Measurements from ENCODE around the gene RD3L.

RD3L gene

GRCh38 chr14:103904493-103905107, 37.7 kb downstream of the RD3L start:
- H3K4me3 ChIP-seq (ENCODE audit: low read depth, low read length) = no peak overlapping the region
- TF ChIP-seq MYC (IDR thresholded peaks at IDR 0.05; ENCODE audit: low read depth, low read length) (no peak), CTCF (IDR thresholded peaks at IDR 0.05; ENCODE audit: low read depth, low read length) (no peak), POLR2A (IDR thresholded peaks at IDR 0.05; ENCODE audit: extremely low read depth, insufficient read length) (no peak)
- TF ChIP-seq, protein P1, sequence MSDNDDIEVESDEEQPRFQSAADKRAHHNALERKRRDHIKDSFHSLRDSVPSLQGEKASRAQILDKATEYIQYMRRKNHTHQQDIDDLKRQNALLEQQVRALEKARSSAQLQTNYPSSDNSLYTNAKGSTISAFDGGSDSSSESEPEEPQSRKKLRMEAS (IDR thresholded peaks at IDR 0.05; ENCODE audit: low read depth, low read length) = no peak
- DNase-seq (ENCODE audit: low read depth) = no peak

GRCh38 chr14:103899833-103900232, 42.5 kb downstream of the RD3L start:
- H3K4me3 ChIP-seq (ENCODE audit: low read depth, low read length) = no peak overlapping the region
- TF ChIP-seq POLR2A (IDR thresholded peaks at IDR 0.05; ENCODE audit: extremely low read depth, insufficient read length) (no peak), CTCF (IDR thresholded peaks at IDR 0.05; ENCODE audit: low read depth, low read length) (no peak), MYC (IDR thresholded peaks at IDR 0.05; ENCODE audit: low read depth, low read length) (no peak)
- TF ChIP-seq, protein P1 (IDR thresholded peaks at IDR 0.05; ENCODE audit: low read depth, low read length) = no peak
- no peak for DNase-seq (ENCODE audit: low read depth)

DNA sequence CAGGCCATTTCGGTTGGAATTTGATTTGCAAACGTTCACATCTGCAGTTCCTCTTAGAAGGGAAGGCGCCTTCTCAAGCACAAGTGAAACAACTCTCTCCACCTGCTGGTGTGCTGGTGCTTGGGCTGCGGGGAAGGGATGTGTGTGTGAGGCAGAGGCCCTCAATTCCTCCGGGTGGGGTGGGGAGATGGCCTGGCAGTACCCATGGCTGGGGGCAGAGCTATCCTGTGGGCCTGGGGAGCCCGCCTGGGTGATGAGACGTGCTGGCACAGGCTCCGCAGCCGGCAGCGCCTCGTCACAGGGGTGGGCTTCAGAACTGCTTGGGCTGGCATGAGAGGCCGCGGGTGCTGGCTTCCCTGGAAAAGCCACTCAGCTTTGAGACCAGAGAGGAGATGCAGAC, 43.0 kb downstream of the RD3L start:
- DNase-seq (ENCODE audit: low read depth) = no peak
- no peak overlapping the region for H3K4me3 ChIP-seq (ENCODE audit: low read depth, low read length)
- TF ChIP-seq MYC (IDR thresholded peaks at IDR 0.05; ENCODE audit: low read depth, low read length) (no peak), CTCF (IDR thresholded peaks at IDR 0.05; ENCODE audit: low read depth, low read length) (no peak), POLR2A (IDR thresholded peaks at IDR 0.05; ENCODE audit: extremely low read depth, insufficient read length) (no peak)
- TF ChIP-seq, protein P1 (IDR thresholded peaks at IDR 0.05; ENCODE audit: low read depth, low read length) = no peak

DNA sequence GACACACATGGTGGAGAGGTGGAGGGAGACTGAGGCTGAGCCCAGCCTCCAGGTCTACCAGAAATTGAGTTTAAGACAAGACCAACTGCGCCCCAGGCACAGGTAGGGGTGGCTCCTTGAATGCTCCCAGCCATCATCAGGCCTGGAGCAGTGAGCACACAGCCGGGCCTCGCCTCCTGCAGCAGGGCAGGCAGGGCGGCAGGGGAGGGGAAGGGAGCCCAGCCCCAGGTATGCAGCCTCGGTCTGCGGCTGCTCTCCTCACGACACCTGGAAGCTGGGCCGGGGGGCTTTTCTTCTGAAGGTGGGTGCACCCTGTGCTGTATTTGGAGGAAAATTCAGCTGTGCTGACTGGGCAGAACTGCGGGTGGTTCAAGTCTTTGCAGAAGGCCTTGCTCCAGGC, 43.6 kb downstream of the RD3L start:
- no peak overlapping the region for H3K4me3 ChIP-seq (ENCODE audit: low read depth, low read length)
- TF ChIP-seq MYC (IDR thresholded peaks at IDR 0.05; ENCODE audit: low read depth, low read length) (no peak), CTCF (IDR thresholded peaks at IDR 0.05; ENCODE audit: low read depth, low read length) (no peak), POLR2A (IDR thresholded peaks at IDR 0.05; ENCODE audit: extremely low read depth, insufficient read length) (no peak)
- TF ChIP-seq, protein P1 (IDR thresholded peaks at IDR 0.05; ENCODE audit: low read depth, low read length) = no peak
- DNase-seq (ENCODE audit: low read depth) = no peak

DNA sequence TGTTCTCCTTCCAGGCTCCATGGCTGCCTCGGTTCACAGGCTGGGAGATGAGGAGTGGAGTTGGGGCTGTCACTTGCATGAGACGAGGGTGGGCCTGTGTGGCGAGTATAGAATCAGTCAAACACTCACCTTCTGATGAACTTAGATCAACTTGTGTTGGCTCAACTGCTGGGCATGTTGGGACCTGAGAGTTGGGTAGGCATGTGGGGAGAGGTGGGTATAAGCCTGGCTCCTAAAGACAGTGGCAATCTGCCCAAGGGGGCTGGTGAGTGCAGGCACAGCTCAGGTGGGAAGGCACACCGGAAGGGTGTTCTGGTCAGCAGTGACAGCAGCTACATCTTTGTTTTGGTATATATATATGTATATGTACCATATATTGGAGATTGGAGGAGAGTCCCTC, 44.1 kb downstream of the RD3L start:
- H3K4me3 ChIP-seq (ENCODE audit: low read depth, low read length) = no peak overlapping the region
- no peak for DNase-seq (ENCODE audit: low read depth)
- TF ChIP-seq POLR2A (IDR thresholded peaks at IDR 0.05; ENCODE audit: extremely low read depth, insufficient read length) (no peak), CTCF (IDR thresholded peaks at IDR 0.05; ENCODE audit: low read depth, low read length) (no peak), MYC (IDR thresholded peaks at IDR 0.05; ENCODE audit: low read depth, low read length) (no peak)
- TF ChIP-seq, protein P1 (IDR thresholded peaks at IDR 0.05; ENCODE audit: low read depth, low read length) = no peak
